ENCODE measurements around the gene EPHB1.

The EPHB1 gene

DNA sequence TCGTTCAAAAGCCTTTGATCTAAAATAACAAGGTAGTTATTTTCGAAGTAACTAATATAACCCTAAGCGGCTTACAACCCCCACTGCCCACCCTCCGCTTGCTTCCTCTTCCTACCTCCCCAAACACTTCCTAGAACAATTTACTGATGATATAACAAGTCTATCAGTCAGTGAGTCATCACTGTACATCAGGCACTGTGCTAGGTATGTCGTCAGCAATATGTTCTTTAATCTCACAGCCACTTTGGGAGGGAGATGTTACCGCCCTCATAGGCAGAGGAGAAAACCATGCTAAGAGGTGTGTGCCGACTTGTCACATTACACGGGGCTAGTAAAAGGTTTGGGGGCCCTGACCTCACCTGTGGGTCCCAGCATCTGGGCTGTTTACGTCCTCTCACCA is 381.8 kb downstream of the EPHB1 start:
- H3K4me1 ChIP-seq (ENCODE audit: control insufficient read depth in 5 of 5, insufficient read depth in 5 of 5, low read length in 5 of 5) = peaks cover 0 to 3% (median 0%) of the 10 kb centered on the region in 5 donors
- H3K9me3 ChIP-seq (ENCODE audit: control insufficient read depth in 5 of 5, low read length in 5 of 5) = no peaks in the 10 kb centered on the region
- H3K9ac ChIP-seq (ENCODE audit: low read length in 5 of 5) = no peak overlapping the region
- H3K27me3 ChIP-seq (ENCODE audit: control insufficient read depth in 5 of 5, insufficient read depth in 4 of 5, low read length in 5 of 5) = no peaks in the 10 kb centered on the region
- no peak overlapping the region for H3K27ac ChIP-seq (ENCODE audit: low read depth, low read length)
- H3K36me3 ChIP-seq (ENCODE audit: control insufficient read depth in 5 of 5, insufficient read depth in 5 of 5, low read length in 5 of 5) = no peaks in the 10 kb centered on the region
- no peak overlapping the region for H3K4me3 ChIP-seq (ENCODE audit: low read depth in 1 of 5, low read length in 5 of 5)

DNA sequence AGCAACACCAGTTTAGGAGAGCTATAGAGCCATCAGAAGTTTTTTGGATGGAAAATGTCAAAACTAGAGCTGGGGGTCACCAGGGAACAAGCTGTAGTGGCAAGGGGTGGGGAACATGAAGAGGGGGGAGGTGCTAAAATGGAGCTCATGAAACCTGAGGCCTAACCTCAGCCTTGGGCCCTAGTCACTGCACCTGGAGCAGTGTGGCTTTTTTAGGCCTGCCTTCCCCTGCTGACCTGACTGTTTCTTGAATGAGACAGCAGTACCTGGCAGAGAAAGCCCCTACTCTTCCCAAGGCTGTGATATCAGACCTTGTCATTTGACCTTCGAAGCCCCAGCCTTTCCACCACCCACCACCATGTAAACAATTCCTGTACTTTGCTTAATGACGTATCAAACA is 383.5 kb downstream of the EPHB1 start:
- Histone ChIP-seq H3K4me1 (ENCODE audit: control insufficient read depth in 5 of 5, insufficient read depth in 5 of 5, low read length in 5 of 5) (peaks cover 0 to 3% (median 0%) of the 10 kb centered on the region in 5 donors), H3K9me3 (ENCODE audit: control insufficient read depth in 5 of 5, low read length in 5 of 5) (no peaks in the 10 kb centered on the region), H3K9ac (ENCODE audit: low read length in 5 of 5) (no peak overlapping the region), H3K27me3 (ENCODE audit: control insufficient read depth in 5 of 5, insufficient read depth in 4 of 5, low read length in 5 of 5) (no peaks in the 10 kb centered on the region), H3K36me3 (ENCODE audit: control insufficient read depth in 5 of 5, insufficient read depth in 5 of 5, low read length in 5 of 5) (no peaks in the 10 kb centered on the region), H3K4me3 (ENCODE audit: low read depth in 1 of 5, low read length in 5 of 5) (no peak overlapping the region), H3K27ac (ENCODE audit: low read depth, low read length) (no peak overlapping the region)

GRCh38 chr3:135181408-135181807 is 386.3 kb downstream of the EPHB1 start:
- H3K4me1 ChIP-seq (ENCODE audit: control insufficient read depth in 5 of 5, insufficient read depth in 5 of 5, low read length in 5 of 5) = peaks cover 0 to 2% (median 0%) of the 10 kb centered on the region in 5 donors
- H3K27me3 ChIP-seq (ENCODE audit: control insufficient read depth in 5 of 5, insufficient read depth in 4 of 5, low read length in 5 of 5) = no peaks in the 10 kb centered on the region
- no peaks in the 10 kb centered on the region for H3K36me3 ChIP-seq (ENCODE audit: control insufficient read depth in 5 of 5, insufficient read depth in 5 of 5, low read length in 5 of 5)
- no peak overlapping the region for H3K27ac ChIP-seq (ENCODE audit: low read depth, low read length)
- H3K4me3 ChIP-seq (ENCODE audit: low read depth in 1 of 5, low read length in 5 of 5) = no peak overlapping the region
- H3K9me3 ChIP-seq (ENCODE audit: control insufficient read depth in 5 of 5, low read length in 5 of 5) = no peaks in the 10 kb centered on the region
- no peak overlapping the region for H3K9ac ChIP-seq (ENCODE audit: low read length in 5 of 5)

DNA sequence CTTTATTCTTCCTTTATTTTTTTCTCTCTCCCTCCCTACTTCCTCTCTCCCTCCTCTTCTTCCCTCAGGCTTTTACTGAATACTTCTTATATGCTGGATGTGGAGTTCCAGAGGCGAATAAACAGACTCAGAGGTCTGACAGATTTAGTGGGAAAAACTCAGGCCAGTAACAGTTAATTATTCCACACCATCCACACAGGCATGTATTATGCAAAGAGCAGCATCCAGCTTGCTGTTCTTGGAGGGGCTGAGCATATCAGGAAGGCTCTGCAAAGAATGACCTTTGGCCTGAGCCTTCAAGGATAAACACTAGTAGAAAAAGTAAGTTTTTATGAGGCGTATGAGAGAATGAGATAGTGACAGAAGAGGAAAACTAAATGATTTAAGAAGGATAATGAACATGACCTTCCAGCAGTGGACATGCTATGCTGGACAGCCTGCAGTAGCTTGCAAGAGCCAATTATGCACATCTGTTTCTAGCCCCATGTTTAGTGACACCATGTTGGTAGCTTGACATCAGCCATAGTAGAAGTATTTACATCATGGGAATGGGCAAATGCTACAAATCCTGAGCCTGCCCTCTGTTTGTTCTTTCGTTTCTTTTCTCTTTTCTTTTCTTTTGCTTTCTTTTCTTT is 387.4 kb downstream of the EPHB1 start:
- no peaks in the 10 kb centered on the region for H3K4me1 ChIP-seq (ENCODE audit: control insufficient read depth in 5 of 5, insufficient read depth in 5 of 5, low read length in 5 of 5)
- H3K9ac ChIP-seq (ENCODE audit: low read length in 5 of 5) = no peak overlapping the region
- no peaks in the 10 kb centered on the region for H3K9me3 ChIP-seq (ENCODE audit: control insufficient read depth in 5 of 5, low read length in 5 of 5)
- H3K4me3 ChIP-seq (ENCODE audit: low read depth in 1 of 5, low read length in 5 of 5) = no peak overlapping the region
- no peaks in the 10 kb centered on the region for H3K36me3 ChIP-seq (ENCODE audit: control insufficient read depth in 5 of 5, insufficient read depth in 5 of 5, low read length in 5 of 5)
- H3K27me3 ChIP-seq (ENCODE audit: control insufficient read depth in 5 of 5, insufficient read depth in 4 of 5, low read length in 5 of 5) = no peaks in the 10 kb centered on the region
- no peak overlapping the region for H3K27ac ChIP-seq (ENCODE audit: low read depth, low read length)

- Histone ChIP-seq H3K4me1 (ENCODE audit: control insufficient read depth in 5 of 5, insufficient read depth in 5 of 5, low read length in 5 of 5) (no peaks in the 10 kb centered on the region), H3K27me3 (ENCODE audit: control insufficient read depth in 5 of 5, insufficient read depth in 4 of 5, low read length in 5 of 5) (no peaks in the 10 kb centered on the region), H3K27ac (ENCODE audit: low read depth, low read length) (no peak overlapping the region), H3K9ac (ENCODE audit: low read length in 5 of 5) (no peak overlapping the region), H3K36me3 (ENCODE audit: control insufficient read depth in 5 of 5, insufficient read depth in 5 of 5, low read length in 5 of 5) (peaks cover 0 to 6% (median 0%) of the 10 kb centered on the region in 5 donors), H3K9me3 (ENCODE audit: control insufficient read depth in 5 of 5, low read length in 5 of 5) (no peaks in the 10 kb centered on the region), H3K4me3 (ENCODE audit: low read depth in 1 of 5, low read length in 5 of 5) (no peak overlapping the region)
Measured at GRCh38 chr3:135190658-135191057, 395.6 kb downstream of the EPHB1 start.

- H3K36me3 ChIP-seq (ENCODE audit: control insufficient read depth in 5 of 5, insufficient read depth in 5 of 5, low read length in 5 of 5) = peaks cover 0 to 6% (median 0%) of the 10 kb centered on the region in 5 donors
- no peaks in the 10 kb centered on the region for H3K4me1 ChIP-seq (ENCODE audit: control insufficient read depth in 5 of 5, insufficient read depth in 5 of 5, low read length in 5 of 5)
- no peaks in the 10 kb centered on the region for H3K27me3 ChIP-seq (ENCODE audit: control insufficient read depth in 5 of 5, insufficient read depth in 4 of 5, low read length in 5 of 5)
- H3K4me3 ChIP-seq (ENCODE audit: low read depth in 1 of 5, low read length in 5 of 5) = no peak overlapping the region
- H3K9me3 ChIP-seq (ENCODE audit: control insufficient read depth in 5 of 5, low read length in 5 of 5) = peaks cover 0 to 4% (median 0%) of the 10 kb centered on the region in 5 donors
- H3K27ac ChIP-seq (ENCODE audit: low read depth, low read length) = no peak overlapping the region
- H3K9ac ChIP-seq (ENCODE audit: low read length in 5 of 5) = no peak overlapping the region
Measured at GRCh38 chr3:135191708-135192107, 396.6 kb downstream of the EPHB1 start.

GRCh38 chr3:135192929-135193328 is 397.9 kb downstream of the EPHB1 start:
- Histone ChIP-seq H3K27ac (ENCODE audit: low read depth, low read length) (no peak overlapping the region), H3K36me3 (ENCODE audit: control insufficient read depth in 5 of 5, insufficient read depth in 5 of 5, low read length in 5 of 5) (peaks cover 0 to 6% (median 0%) of the 10 kb centered on the region in 5 donors), H3K9ac (ENCODE audit: low read length in 5 of 5) (no peak overlapping the region), H3K4me1 (ENCODE audit: control insufficient read depth in 5 of 5, insufficient read depth in 5 of 5, low read length in 5 of 5) (no peaks in the 10 kb centered on the region), H3K27me3 (ENCODE audit: control insufficient read depth in 5 of 5, insufficient read depth in 4 of 5, low read length in 5 of 5) (no peaks in the 10 kb centered on the region), H3K4me3 (ENCODE audit: low read depth in 1 of 5, low read length in 5 of 5) (no peak overlapping the region), H3K9me3 (ENCODE audit: control insufficient read depth in 5 of 5, low read length in 5 of 5) (peaks cover 0 to 4% (median 0%) of the 10 kb centered on the region in 5 donors)

GRCh38 chr3:135197246-135197645 is 402.2 kb downstream of the EPHB1 start:
- H3K4me1 ChIP-seq (ENCODE audit: control insufficient read depth in 5 of 5, insufficient read depth in 5 of 5, low read length in 5 of 5) = no peaks in the 10 kb centered on the region
- H3K9me3 ChIP-seq (ENCODE audit: control insufficient read depth in 5 of 5, low read length in 5 of 5) = peaks cover 0 to 4% (median 0%) of the 10 kb centered on the region in 5 donors
- peaks cover 0 to 6% (median 0%) of the 10 kb centered on the region in 5 donors for H3K36me3 ChIP-seq (ENCODE audit: control insufficient read depth in 5 of 5, insufficient read depth in 5 of 5, low read length in 5 of 5)
- no peaks in the 10 kb centered on the region for H3K27me3 ChIP-seq (ENCODE audit: control insufficient read depth in 5 of 5, insufficient read depth in 4 of 5, low read length in 5 of 5)
- no peak overlapping the region for H3K4me3 ChIP-seq (ENCODE audit: low read depth in 1 of 5, low read length in 5 of 5)
- H3K27ac ChIP-seq (ENCODE audit: low read depth, low read length) = no peak overlapping the region
- no peak overlapping the region for H3K9ac ChIP-seq (ENCODE audit: low read length in 5 of 5)

- peaks cover 0 to 4% (median 0%) of the 10 kb centered on the region in 5 donors for H3K9me3 ChIP-seq (ENCODE audit: control insufficient read depth in 5 of 5, low read length in 5 of 5)
- no peak overlapping the region for H3K9ac ChIP-seq (ENCODE audit: low read length in 5 of 5)
- H3K27ac ChIP-seq (ENCODE audit: low read depth, low read length) = no peak overlapping the region
- no peaks in the 10 kb centered on the region for H3K27me3 ChIP-seq (ENCODE audit: control insufficient read depth in 5 of 5, insufficient read depth in 4 of 5, low read length in 5 of 5)
- H3K4me3 ChIP-seq (ENCODE audit: low read depth in 1 of 5, low read length in 5 of 5) = no peak overlapping the region
- H3K36me3 ChIP-seq (ENCODE audit: control insufficient read depth in 5 of 5, insufficient read depth in 5 of 5, low read length in 5 of 5) = peaks cover 0 to 6% (median 0%) of the 10 kb centered on the region in 5 donors
- no peaks in the 10 kb centered on the region for H3K4me1 ChIP-seq (ENCODE audit: control insufficient read depth in 5 of 5, insufficient read depth in 5 of 5, low read length in 5 of 5)
Measured at GRCh38 chr3:135197856-135198255, 402.8 kb downstream of the EPHB1 start.

- peaks cover 0 to 4% (median 0%) of the 10 kb centered on the region in 5 donors for H3K9me3 ChIP-seq (ENCODE audit: control insufficient read depth in 5 of 5, low read length in 5 of 5)
- no peaks in the 10 kb centered on the region for H3K27me3 ChIP-seq (ENCODE audit: control insufficient read depth in 5 of 5, insufficient read depth in 4 of 5, low read length in 5 of 5)
- H3K27ac ChIP-seq (ENCODE audit: low read depth, low read length) = no peak overlapping the region
- H3K4me1 ChIP-seq (ENCODE audit: control insufficient read depth in 5 of 5, insufficient read depth in 5 of 5, low read length in 5 of 5) = no peaks in the 10 kb centered on the region
- H3K4me3 ChIP-seq (ENCODE audit: low read depth in 1 of 5, low read length in 5 of 5) = no peak overlapping the region
- H3K9ac ChIP-seq (ENCODE audit: low read length in 5 of 5) = no peak overlapping the region
- no peaks in the 10 kb centered on the region for H3K36me3 ChIP-seq (ENCODE audit: control insufficient read depth in 5 of 5, insufficient read depth in 5 of 5, low read length in 5 of 5)
Measured at GRCh38 chr3:135199137-135199536, 404.1 kb downstream of the EPHB1 start.

Data from subcutaneous abdominal adipose tissue (tissue), 5 donors.